ENCODE data around the gene GNL1.

The GNL1 gene, protein sequence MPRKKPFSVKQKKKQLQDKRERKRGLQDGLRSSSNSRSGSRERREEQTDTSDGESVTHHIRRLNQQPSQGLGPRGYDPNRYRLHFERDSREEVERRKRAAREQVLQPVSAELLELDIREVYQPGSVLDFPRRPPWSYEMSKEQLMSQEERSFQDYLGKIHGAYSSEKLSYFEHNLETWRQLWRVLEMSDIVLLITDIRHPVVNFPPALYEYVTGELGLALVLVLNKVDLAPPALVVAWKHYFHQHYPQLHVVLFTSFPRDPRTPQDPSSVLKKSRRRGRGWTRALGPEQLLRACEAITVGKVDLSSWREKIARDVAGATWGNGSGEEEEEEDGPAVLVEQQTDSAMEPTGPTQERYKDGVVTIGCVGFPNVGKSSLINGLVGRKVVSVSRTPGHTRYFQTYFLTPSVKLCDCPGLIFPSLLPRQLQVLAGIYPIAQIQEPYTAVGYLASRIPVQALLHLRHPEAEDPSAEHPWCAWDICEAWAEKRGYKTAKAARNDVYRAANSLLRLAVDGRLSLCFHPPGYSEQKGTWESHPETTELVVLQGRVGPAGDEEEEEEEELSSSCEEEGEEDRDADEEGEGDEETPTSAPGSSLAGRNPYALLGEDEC

DNA sequence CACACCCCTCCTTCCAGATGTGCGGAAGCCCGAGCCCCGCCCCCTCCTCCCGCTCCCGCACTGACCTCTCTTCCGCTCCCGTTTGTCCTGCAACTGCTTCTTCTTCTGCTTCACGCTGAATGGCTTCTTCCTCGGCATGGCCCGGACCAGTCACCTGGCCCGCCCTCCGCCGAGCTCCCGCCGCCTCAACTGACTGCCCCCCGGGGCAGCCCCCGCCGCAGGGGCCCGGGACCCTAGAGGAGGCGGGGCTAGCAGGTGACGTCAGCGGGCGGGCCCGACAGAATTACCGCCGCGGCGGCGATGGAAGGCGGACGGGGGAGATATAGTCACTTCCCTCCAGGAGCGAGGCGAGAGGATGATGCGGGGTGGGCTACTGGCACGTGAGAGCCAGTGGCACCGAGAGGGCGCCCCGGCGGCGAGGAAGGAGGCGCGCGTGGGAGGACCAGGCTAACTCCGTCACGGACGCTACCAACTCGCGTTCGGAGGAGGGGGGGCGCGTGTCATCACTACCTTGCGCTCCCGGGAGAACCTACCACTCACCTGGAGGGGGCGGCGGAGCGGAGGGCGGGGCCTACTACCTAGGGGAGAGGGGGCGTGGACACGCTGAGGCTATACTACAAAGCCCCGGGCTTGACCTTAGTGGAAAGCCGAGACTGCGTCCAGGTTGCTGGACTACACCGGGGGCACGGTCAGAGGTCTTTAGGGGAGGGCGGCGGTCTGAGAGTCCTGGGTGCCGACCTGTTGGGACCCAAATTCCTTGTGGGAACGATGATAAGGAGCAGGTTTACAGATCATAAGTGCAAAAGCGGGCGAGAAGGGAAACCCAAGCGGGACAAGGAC lies at the start of gene GNL1:
GNL1 (minus strand) TSS at position 424 of the 840 bp plus-strand sequence; CDS start at position 138, 286 bp downstream.
- peak; percentile 99 for DNase-seq

- DNase-seq = no peak
Observed at GRCh38 chr6:30603961-30604360, 47.7 kb upstream of the GNL1 start.

GRCh38 chr6:30601815-30602641 lies 45.7 kb upstream of the GNL1 start:
- no peak for DNase-seq

- DNase-seq = no peak
Observed at GRCh38 chr6:30601436-30601814, 45.1 kb upstream of the GNL1 start.

- DNase-seq = no peak
Observed at GRCh38 chr6:30600451-30600961, 44.2 kb upstream of the GNL1 start.

GRCh38 chr6:30599625-30600324 lies 43.5 kb upstream of the GNL1 start:
- DNase-seq = no peak

- no peak for DNase-seq
Observed at GRCh38 chr6:30598912-30599624, 42.8 kb upstream of the GNL1 start.

DNA sequence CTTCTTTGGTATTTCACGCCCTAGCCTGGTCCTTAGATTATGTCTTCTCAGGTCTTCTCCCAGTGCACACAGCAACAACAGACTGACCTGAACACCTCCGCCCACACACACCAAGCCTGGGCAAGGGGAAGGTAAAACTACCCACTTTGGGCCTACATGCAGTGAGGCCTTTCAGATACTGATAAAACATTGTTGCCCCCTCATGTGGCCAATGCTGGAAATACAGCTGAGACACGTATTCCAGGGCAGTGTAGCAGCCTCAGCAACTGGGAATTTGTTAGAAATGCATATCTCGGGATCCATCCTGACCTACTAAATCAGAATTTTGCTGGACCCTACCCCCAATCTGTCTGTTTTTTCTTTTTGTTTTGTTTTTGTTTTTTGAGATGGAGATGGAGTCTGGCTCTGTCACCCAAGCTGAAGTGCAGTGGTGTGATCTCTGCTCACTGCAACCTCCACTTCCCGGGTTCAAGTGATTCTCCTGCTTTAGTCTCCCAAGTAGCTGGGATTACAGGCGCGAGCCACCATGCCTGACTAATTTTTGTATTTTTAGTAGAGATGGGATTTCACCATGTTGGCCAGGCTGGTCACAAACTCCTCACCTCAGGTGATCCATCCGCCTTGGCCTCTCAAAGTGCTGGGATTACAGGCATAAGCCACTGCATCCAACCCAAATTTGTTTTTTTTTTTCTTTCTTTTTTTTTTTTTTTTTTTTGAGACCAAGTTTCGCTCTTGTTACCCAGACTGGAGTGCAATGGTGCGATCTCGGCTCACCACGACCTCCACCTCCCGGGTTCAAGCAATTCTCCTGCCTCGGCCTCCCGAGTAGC lies 41.2 kb upstream of the GNL1 start:
- peak; percentile 79 for DNase-seq

DNA sequence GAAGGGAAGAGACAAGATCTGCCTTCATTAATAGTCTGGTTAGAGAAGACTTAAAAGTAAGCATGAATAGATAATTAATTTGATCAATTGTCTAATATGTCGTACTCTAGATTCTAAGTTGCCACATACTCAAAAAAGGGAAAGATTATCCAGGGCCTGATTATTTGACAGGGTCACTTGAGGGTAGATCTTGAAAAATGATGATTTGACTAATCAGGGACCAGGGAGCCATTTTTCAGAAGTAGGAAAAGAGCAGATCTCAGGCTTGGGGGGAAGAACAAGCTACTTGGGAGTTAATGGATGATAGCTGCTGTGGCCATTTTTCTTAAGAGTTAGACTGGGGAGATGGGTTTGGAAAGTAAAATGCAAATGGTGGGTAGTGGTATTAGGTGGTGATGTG lies 36.0 kb upstream of the GNL1 start:
- DNase-seq = no peak

- no peak for DNase-seq
Observed at GRCh38 chr6:30591008-30591407, 34.7 kb upstream of the GNL1 start.

- no peak for DNase-seq
Observed at GRCh38 chr6:30590509-30590908, 34.2 kb upstream of the GNL1 start.

DNA sequence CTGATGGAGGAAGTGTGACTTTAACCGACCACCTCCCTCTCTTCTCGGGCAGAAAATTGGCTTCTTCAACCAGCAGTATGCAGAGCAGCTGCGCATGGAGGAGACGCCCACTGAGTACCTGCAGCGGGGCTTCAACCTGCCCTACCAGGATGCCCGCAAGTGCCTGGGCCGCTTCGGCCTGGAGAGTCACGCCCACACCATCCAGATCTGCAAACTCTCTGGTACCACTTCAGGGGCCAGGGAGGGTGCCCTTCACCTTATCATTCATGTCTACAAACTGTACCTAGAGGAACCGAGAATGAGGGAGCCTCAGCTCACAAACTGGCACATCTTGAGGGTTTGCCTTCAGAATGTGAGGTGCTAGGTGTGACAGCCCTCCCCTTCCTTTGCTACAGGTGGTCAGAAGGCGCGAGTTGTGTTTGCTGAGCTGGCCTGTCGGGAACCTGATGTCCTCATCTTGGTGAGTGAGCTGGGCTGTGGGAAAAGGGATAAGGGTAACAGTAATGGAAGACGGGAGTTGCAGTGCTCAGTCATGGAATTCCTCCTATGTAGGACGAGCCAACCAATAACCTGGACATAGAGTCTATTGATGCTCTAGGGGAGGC lies 33.6 kb upstream of the GNL1 start:
- no peak for DNase-seq

- no peak for DNase-seq
Observed at GRCh38 chr6:30583921-30584320, 27.6 kb upstream of the GNL1 start.

- no peak for DNase-seq
Observed at GRCh38 chr6:30578051-30578450, 21.8 kb upstream of the GNL1 start.

- DNase-seq = no peak
Observed at GRCh38 chr6:30573113-30573512, 16.8 kb upstream of the GNL1 start.

DNA sequence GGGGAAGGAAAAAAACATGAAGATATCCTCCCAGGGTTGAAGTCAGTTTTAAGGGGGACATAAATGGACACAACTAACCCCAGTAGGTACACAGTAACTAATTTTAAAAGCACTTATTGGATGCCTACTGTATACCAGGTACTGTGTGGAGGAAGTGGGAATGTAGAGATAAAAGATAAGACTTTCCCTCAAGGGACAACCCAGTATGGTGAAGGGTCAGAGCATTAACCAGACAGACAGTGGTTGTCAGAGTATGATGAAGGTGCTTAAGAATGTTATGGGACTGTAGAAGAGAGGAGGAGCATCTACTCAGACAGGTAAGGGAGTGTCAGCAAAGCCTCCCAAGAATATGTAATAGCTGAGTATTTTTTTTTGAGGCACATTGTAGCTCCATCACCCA lies 15.9 kb upstream of the GNL1 start:
- DNase-seq = no peak

GRCh38 chr6:30571762-30572082 lies 15.4 kb upstream of the GNL1 start:
- no peak for DNase-seq

GRCh38 chr6:30571075-30571761 lies 14.9 kb upstream of the GNL1 start, which contains the start of gene ABCF1:
ABCF1 (plus strand) TSS chr6:30571442; CDS start chr6:30571488, 46 bp downstream.
- DNase-seq = peak; percentile 100

- DNase-seq = no peak
Observed at GRCh38 chr6:30570740-30571074, 14.4 kb upstream of the GNL1 start.

Data from activated naive CD4-positive, alpha-beta T cell treated with anti-CD3 and anti-CD28 coated beads, Interleukin-2, amount 50 U/mL, for 16 hours (primary cell).